Spleen (tissue), 11 donors: ENCODE results near the gene OLFM3. TPM values are rescaled to one million over a fixed set of nuclear protein-coding genes. Genes with fewer than 3 reads are reported as not detected.

Experiments
- DNase-seq: peaks from one replicate; pipeline ENCODE4 v3.0.0-alpha.2; 2020
- H3K27ac ChIP-seq, 8 donors: fragments of 200-600 bp; sonication (generic) in 7 of 8; 1 replicate in 4 of 8; 2 replicates in 4 of 8; pipeline versions ENCODE4 v1.5.0 to v1.8.0; 2016 to 2021; ENCODE audit warnings: inconsistent platforms in 4 of 8, mild to moderate bottlenecking in 4 of 8, moderate library complexity in 1 of 8
- H3K27me3 ChIP-seq, 7 donors: fragments of 200-600 bp; sonication (generic) in 6 of 7; replicated peaks in 1 of 7; 1 replicate in 4 of 7; 2 replicates in 3 of 7; pipeline versions ENCODE4 v1.5.0 to v1.8.0; 2016 to 2021; ENCODE audit warnings: inconsistent platforms in 3 of 7, mild to moderate bottlenecking in 1 of 7
- H3K36me3 ChIP-seq, 6 donors: fragments of 200-600 bp; sonication (generic) in 5 of 6; 1 replicate in 4 of 6; 2 replicates in 2 of 6; pipeline versions ENCODE4 v1.5.0 to v1.8.0; 2016 to 2021; ENCODE audit warnings: inconsistent platforms in 2 of 6
- H3K4me1 ChIP-seq, 6 donors: fragments of 200-600 bp; sonication (generic) in 5 of 6; 1 replicate in 3 of 6; 2 replicates in 3 of 6; pipeline versions ENCODE4 v1.5.0 to v1.8.0; 2016 to 2021; ENCODE audit warnings: inconsistent platforms in 3 of 6
- H3K4me3 ChIP-seq, 8 donors: fragments of 200-600 bp; sonication (generic) in 7 of 8; 1 replicate in 4 of 8; 2 replicates in 4 of 8; pipeline versions ENCODE4 v1.5.0 to v1.8.0; 2016 to 2021; ENCODE audit warnings: inconsistent platforms in 4 of 8, mild to moderate bottlenecking in 4 of 8, moderate library complexity in 2 of 8
- H3K9me3 ChIP-seq, 8 donors: fragments of 200-600 bp; sonication (generic) in 7 of 8; 1 replicate in 4 of 8; 2 replicates in 4 of 8; pipeline versions ENCODE4 v1.5.0 to v1.8.0; 2016 to 2021; ENCODE audit warnings: inconsistent platforms in 4 of 8
- CTCF ChIP-seq, 11 experiments: fragments of 200-600 bp in 7 of 11; fragments of 450-650 bp in 4 of 11; sonication (generic) in 4 of 11; IDR thresholded peaks in 8 of 11; conservative IDR thresholded peaks in 3 of 11; 1 replicate in 7 of 11; 2 replicates in 4 of 11; pipeline versions ENCODE4 v1.4.0 to v1.8.0; 2016 to 2021; ENCODE audit warnings: antibody characterized with exemption in 11 of 11, inconsistent platforms in 4 of 11, mild to moderate bottlenecking in 1 of 11
- POLR2A ChIP-seq, 3 donors: fragments of 450-650 bp; IDR thresholded peaks; one replicate each; pipeline ENCODE4 v1.5.1; 2017; ENCODE audit warnings: antibody characterized with exemption in 3 of 3, mild to moderate bottlenecking in 1 of 3
- POLR2AphosphoS5 ChIP-seq, 3 donors: sonication (generic); formaldehyde crosslinking; IDR thresholded peaks; one replicate each; pipeline ENCODE4 v1.5.1; 2017; ENCODE audit warnings: antibody characterized with exemption in 3 of 3
- WGBS, 5 donors: extraction: QIAGEN DNeasy Blood & Tissue Kit in 3 of 5; methylation state at CpG; one replicate each; pipeline versions ENCODE4 v1.1.5 to v1.1.7; 2013 to 2018; 5-methylcytosine and 5-hydroxymethylcytosine counted together
- intact Hi-C: fragments of 100-400 bp; cut with DNase I; formaldehyde crosslinking; loops from one replicate; pipeline ENCODE4 v1.15.0; 2023; ENCODE audit warnings: low total_unique reads
- polyA plus RNA-seq, 3 donors: library from polyadenylated mRNA; stranded (reverse); fragments of 200-250 nt; gene quantifications; one replicate each; pipeline ENCODE4 v1.2.1, GENCODE V29; 2013
- total RNA-seq, 7 donors: library from RNA; depleted of rRNA in 3 of 7; stranded (reverse); fragments of >200 nt in 3 of 7; fragmentation: NEBNext Ultra II Directional in 4 of 7; extraction: Animal tissue kit (Norgen Biotek cat#: 25700) in 4 of 7; gene quantifications; one replicate each; pipeline versions ENCODE4 v1.1.0 to v1.2.1, GENCODE V29; 2016 to 2021
- donor health status: healthy with polysubstance abuse.
- donor health status: DM: no; HTN: no; CAD: no; lungs with moderate emphysema.
- donor health status: DM: no; HTN: no; CAD: no.
- donor health status: Bipolar disorder and iron deficiency.
- donor health status: healthy.
- donor health status: DM: no; HTN: no; CAD: no.
- donor health status: DM: yes; HTN: yes; CAD: no.

OLFM3 gene
- total and polyA plus RNA-seq, 10 donors = not detected

- TF ChIP-seq CTCF (IDR thresholded peaks at IDR 0.05 in 8 of 11, conservative IDR thresholded peaks at IDR 0.05 in 3 of 11) (no peak), POLR2AphosphoS5 (IDR thresholded peaks at IDR 0.05) (no peak), POLR2A (IDR thresholded peaks at IDR 0.05) (no peak)
- no peaks in the 10 kb centered on the region for H3K9me3 ChIP-seq
- no peak for DNase-seq
Observed at GRCh38 chr1:101924700-101925099, 72.0 kb downstream of the OLFM3 start.

GRCh38 chr1:101920577-101920976, 76.1 kb downstream of the OLFM3 start:
- intact Hi-C loops = no loop called here
- 45 to 64% (median 56%) methylated on average over 1 of the region's 1 CpG for WGBS, 5 donors
- no peaks in the 10 kb centered on the region for H3K36me3 ChIP-seq
- no peaks in the 10 kb centered on the region for H3K9me3 ChIP-seq
- no peak overlapping the region for H3K27ac ChIP-seq
- no peak overlapping the region for H3K4me3 ChIP-seq
- no peaks in the 10 kb centered on the region for H3K4me1 ChIP-seq
- TF ChIP-seq POLR2A (IDR thresholded peaks at IDR 0.05) (no peak), POLR2AphosphoS5 (IDR thresholded peaks at IDR 0.05) (no peak), CTCF (IDR thresholded peaks at IDR 0.05 in 8 of 11, conservative IDR thresholded peaks at IDR 0.05 in 3 of 11) (no peak)
- DNase-seq = no peak
- no peaks in the 10 kb centered on the region for H3K27me3 ChIP-seq

More at GRCh38 chr1:101924700-101925099, 72.0 kb downstream of the OLFM3 start:
- H3K4me3 ChIP-seq = no peak overlapping the region
- no peaks in the 10 kb centered on the region for H3K36me3 ChIP-seq
- H3K27ac ChIP-seq = no peak overlapping the region
- H3K4me1 ChIP-seq = no peaks in the 10 kb centered on the region
- no peaks in the 10 kb centered on the region for H3K27me3 ChIP-seq
- intact Hi-C loops = no loop called here

GRCh38 chr1:101918277-101918676, 78.4 kb downstream of the OLFM3 start:
- no peak for TF ChIP-seq CTCF (IDR thresholded peaks at IDR 0.05 in 8 of 11, conservative IDR thresholded peaks at IDR 0.05 in 3 of 11)
- no peak for TF ChIP-seq POLR2AphosphoS5 (IDR thresholded peaks at IDR 0.05)
- no peak for TF ChIP-seq POLR2A (IDR thresholded peaks at IDR 0.05)
- H3K27ac ChIP-seq = no peak overlapping the region
- H3K9me3 ChIP-seq = no peaks in the 10 kb centered on the region
- no peaks in the 10 kb centered on the region for H3K36me3 ChIP-seq
- no peak overlapping the region for H3K4me3 ChIP-seq
- 59 to 85% (median 81%) methylated on average over 1 of the region's 1 CpG for WGBS, 5 donors
- intact Hi-C loops = no loop called here
- H3K27me3 ChIP-seq = no peaks in the 10 kb centered on the region
- no peak for DNase-seq
- H3K4me1 ChIP-seq = no peaks in the 10 kb centered on the region

GRCh38 chr1:101915597-101915996, 81.1 kb downstream of the OLFM3 start:
- no peak for DNase-seq
- Histone ChIP-seq H3K4me3 (no peak overlapping the region), H3K4me1 (no peaks in the 10 kb centered on the region), H3K36me3 (no peaks in the 10 kb centered on the region), H3K27ac (no peak overlapping the region), H3K27me3 (no peaks in the 10 kb centered on the region), H3K9me3 (no peaks in the 10 kb centered on the region)
- TF ChIP-seq CTCF (IDR thresholded peaks at IDR 0.05 in 8 of 11, conservative IDR thresholded peaks at IDR 0.05 in 3 of 11) (no peak), POLR2AphosphoS5 (IDR thresholded peaks at IDR 0.05) (no peak), POLR2A (IDR thresholded peaks at IDR 0.05) (no peak)
- intact Hi-C loops = no loop called here
- 56 to 82% (median 59%) methylated on average over 5 of the region's 5 CpGs for WGBS, 5 donors
